Mammary epithelial cell (primary cell): ENCODE measurements around the gene PIGH.

Experiments
- CTCF ChIP-seq, 2 donors: IDR thresholded peaks in 1 of 2; conservative IDR thresholded peaks in 1 of 2; 2 replicates each; pipeline ENCODE4 v1.5.1; 2011 to 2012; ENCODE audit warnings: inconsistent platforms in 2 of 2, low read length in 2 of 2, mild to moderate bottlenecking in 2 of 2, control low read depth in 1 of 2, low read depth in 1 of 2; ENCODE audit not compliant: insufficient read depth in 1 of 2; ENCODE audit errors: extremely low read depth in 1 of 2
- EZH2 ChIP-seq: IDR thresholded peaks from 2 replicates; pipeline ENCODE4 v1.6.1; 2012; ENCODE audit warnings: low read length, inconsistent platforms, borderline replicate concordance

DNA sequence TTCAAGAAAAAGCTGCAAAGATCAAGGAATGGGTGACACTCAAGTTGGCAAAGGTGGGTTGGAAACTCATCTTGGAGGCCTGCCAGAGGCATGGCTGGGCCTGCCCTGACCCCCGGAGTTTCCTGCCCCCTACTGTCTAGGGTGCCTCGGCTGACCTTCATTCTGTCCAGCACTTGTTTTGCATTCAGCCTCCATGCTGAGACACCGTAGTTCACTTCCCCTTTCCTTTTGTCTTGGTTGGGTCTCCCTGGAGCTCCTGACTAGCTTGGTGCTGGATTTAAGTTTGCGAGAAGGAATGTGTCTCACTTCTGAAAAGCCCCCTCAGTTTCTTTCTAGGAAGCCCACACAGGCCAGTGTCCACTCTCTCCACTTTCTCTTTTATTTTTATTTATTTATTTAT lies 40.4 kb downstream of the PIGH start:
- TF ChIP-seq CTCF (conservative IDR thresholded peaks at IDR 0.05 in 1 of 2, IDR thresholded peaks at IDR 0.05 in 1 of 2; ENCODE audit: extremely low read depth in 1 of 2, insufficient read depth in 1 of 2, low read depth in 1 of 2, low read length in 2 of 2) (no peak), EZH2 (no peak)
